HUES48 (cell line): ENCODE data around the gene EML6.
A peak's percentile ranks its signal among the peaks of the same experiment; 100 is the strongest.

Source experiments
- H3K27ac ChIP-seq: one replicate; pipeline ENCODE4 v1.7.0; 2013; ENCODE audit warnings: low read depth, low read length, inconsistent platforms
- H3K27me3 ChIP-seq: 2 replicates; pipeline ENCODE4 v1.6.1; 2013; ENCODE audit warnings: mild to moderate bottlenecking, low read length; ENCODE audit not compliant: control insufficient read depth, insufficient read depth
- H3K36me3 ChIP-seq: 2 replicates; pipeline ENCODE4 v1.6.1; 2013; ENCODE audit warnings: low read length; ENCODE audit not compliant: control insufficient read depth, insufficient read depth
- H3K4me1 ChIP-seq: 2 replicates; pipeline ENCODE4 v1.6.1; 2013; ENCODE audit warnings: mild to moderate bottlenecking, low read length; ENCODE audit not compliant: control insufficient read depth, insufficient read depth
- H3K4me3 ChIP-seq: 2 replicates; pipeline ENCODE4 v1.5.1; 2013; ENCODE audit warnings: mild to moderate bottlenecking, low read depth, low read length
- H3K9ac ChIP-seq: 2 replicates; pipeline ENCODE4 v1.6.1; 2013; ENCODE audit warnings: mild to moderate bottlenecking, low read depth, low read length, moderate library complexity
- H3K9me3 ChIP-seq: 2 replicates; pipeline ENCODE4 v1.6.1; 2013; ENCODE audit warnings: low read length; ENCODE audit not compliant: control insufficient read depth, insufficient read depth

EML6 gene

GRCh38 chr2:54723131-54723995 lies at the start of gene EML6:
EML6 (plus strand) TSS chr2:54723662; CDS start chr2:54725062, 1,400 bp downstream.
- H3K27ac ChIP-seq = no peak within 1 kb of the TSS
- peak within 1 kb of the TSS; percentile 97 for H3K4me3 ChIP-seq
- H3K27me3 ChIP-seq = peaks cover 40% of the 10 kb centered on the region
- 0 out of 2 replicates have a peak, but pooled peaks cover 6% of the 10 kb centered on the region for H3K4me1 ChIP-seq
- H3K36me3 ChIP-seq = no peaks in the 10 kb centered on the region
- H3K9ac ChIP-seq = peak within 1 kb of the TSS; percentile 84
- no peaks in the 10 kb centered on the region for H3K9me3 ChIP-seq

- no peak overlapping the region for H3K27ac ChIP-seq
- peaks cover 12% of the 10 kb centered on the region; the same call in 1 of the 2 replicates for H3K36me3 ChIP-seq
- H3K27me3 ChIP-seq = no peaks in the 10 kb centered on the region
- H3K9me3 ChIP-seq = no peaks in the 10 kb centered on the region
- H3K4me1 ChIP-seq = peaks cover 7% of the 10 kb centered on the region; the same call in 1 of the 2 replicates
- H3K4me3 ChIP-seq = no peak overlapping the region
- H3K9ac ChIP-seq = no peak overlapping the region
These were observed 48.2 kb upstream of the EML6 start for GRCh38 chr2:54675281-54675680.

GRCh38 chr2:54675738-54676137 lies 47.7 kb upstream of the EML6 start:
- Histone ChIP-seq H3K36me3 (peaks cover 7% of the 10 kb centered on the region; the same call in 1 of the 2 replicates), H3K4me3 (no peak overlapping the region), H3K27ac (no peak overlapping the region), H3K27me3 (no peaks in the 10 kb centered on the region), H3K9ac (no peak overlapping the region), H3K9me3 (no peaks in the 10 kb centered on the region), H3K4me1 (peaks cover 7% of the 10 kb centered on the region; the same call in 1 of the 2 replicates)

GRCh38 chr2:54676656-54677055 lies 46.8 kb upstream of the EML6 start:
- no peak overlapping the region for H3K27ac ChIP-seq
- no peaks in the 10 kb centered on the region for H3K27me3 ChIP-seq
- H3K4me3 ChIP-seq = no peak overlapping the region
- H3K4me1 ChIP-seq = peaks cover 7% of the 10 kb centered on the region; the same call in 1 of the 2 replicates
- no peak overlapping the region for H3K9ac ChIP-seq
- no peaks in the 10 kb centered on the region for H3K36me3 ChIP-seq
- H3K9me3 ChIP-seq = no peaks in the 10 kb centered on the region

GRCh38 chr2:54677476-54678265 lies 45.8 kb upstream of the EML6 start:
- Histone ChIP-seq H3K9me3 (no peaks in the 10 kb centered on the region), H3K27ac (no peak overlapping the region), H3K36me3 (no peaks in the 10 kb centered on the region), H3K4me3 (no peak overlapping the region), H3K9ac (no peak overlapping the region), H3K4me1 (peaks cover 4% of the 10 kb centered on the region; the same call in 1 of the 2 replicates), H3K27me3 (no peaks in the 10 kb centered on the region)

GRCh38 chr2:54678719-54679118 lies 44.7 kb upstream of the EML6 start:
- H3K27me3 ChIP-seq = no peaks in the 10 kb centered on the region

GRCh38 chr2:54680397-54681041 lies 42.9 kb upstream of the EML6 start:
- Histone ChIP-seq H3K9me3 (no peaks in the 10 kb centered on the region), H3K4me3 (no peak overlapping the region), H3K4me1 (no peaks in the 10 kb centered on the region), H3K36me3 (no peaks in the 10 kb centered on the region), H3K9ac (no peak overlapping the region), H3K27me3 (no peaks in the 10 kb centered on the region), H3K27ac (no peak overlapping the region)

More at GRCh38 chr2:54678719-54679118, 44.7 kb upstream of the EML6 start:
- Histone ChIP-seq H3K9me3 (no peaks in the 10 kb centered on the region), H3K4me1 (no peaks in the 10 kb centered on the region), H3K36me3 (no peaks in the 10 kb centered on the region), H3K9ac (no peak overlapping the region), H3K27ac (no peak overlapping the region), H3K4me3 (no peak overlapping the region)

GRCh38 chr2:54681416-54681815 lies 42.0 kb upstream of the EML6 start:
- no peak overlapping the region for H3K27ac ChIP-seq
- H3K9ac ChIP-seq = no peak overlapping the region
- no peaks in the 10 kb centered on the region for H3K36me3 ChIP-seq
- no peaks in the 10 kb centered on the region for H3K4me1 ChIP-seq
- no peak overlapping the region for H3K4me3 ChIP-seq
- no peaks in the 10 kb centered on the region for H3K9me3 ChIP-seq
- H3K27me3 ChIP-seq = no peaks in the 10 kb centered on the region

- no peak overlapping the region for H3K27ac ChIP-seq
- H3K36me3 ChIP-seq = no peaks in the 10 kb centered on the region
- H3K4me1 ChIP-seq = no peaks in the 10 kb centered on the region
- H3K4me3 ChIP-seq = no peak overlapping the region
- no peaks in the 10 kb centered on the region for H3K27me3 ChIP-seq
- H3K9me3 ChIP-seq = no peaks in the 10 kb centered on the region
- H3K9ac ChIP-seq = no peak overlapping the region
These were observed 39.9 kb upstream of the EML6 start for GRCh38 chr2:54683596-54683995.

- Histone ChIP-seq H3K27ac (no peak overlapping the region), H3K36me3 (no peaks in the 10 kb centered on the region), H3K27me3 (no peaks in the 10 kb centered on the region), H3K4me3 (no peak overlapping the region), H3K9ac (no peak overlapping the region), H3K9me3 (no peaks in the 10 kb centered on the region), H3K4me1 (no peaks in the 10 kb centered on the region)
These were observed 38.1 kb upstream of the EML6 start for GRCh38 chr2:54685263-54685775.
